ENCODE results near the gene TAS2R60.
A peak's percentile ranks its signal among the peaks of the same experiment; 100 is the strongest.
"Not testable (repeated sequence)": the region's sequence is repeated elsewhere in the genome, so short reads cannot be mapped to it uniquely, and the experiment has no call there.

TAS2R60 gene, protein sequence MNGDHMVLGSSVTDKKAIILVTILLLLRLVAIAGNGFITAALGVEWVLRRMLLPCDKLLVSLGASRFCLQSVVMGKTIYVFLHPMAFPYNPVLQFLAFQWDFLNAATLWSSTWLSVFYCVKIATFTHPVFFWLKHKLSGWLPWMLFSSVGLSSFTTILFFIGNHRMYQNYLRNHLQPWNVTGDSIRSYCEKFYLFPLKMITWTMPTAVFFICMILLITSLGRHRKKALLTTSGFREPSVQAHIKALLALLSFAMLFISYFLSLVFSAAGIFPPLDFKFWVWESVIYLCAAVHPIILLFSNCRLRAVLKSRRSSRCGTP

DNA sequence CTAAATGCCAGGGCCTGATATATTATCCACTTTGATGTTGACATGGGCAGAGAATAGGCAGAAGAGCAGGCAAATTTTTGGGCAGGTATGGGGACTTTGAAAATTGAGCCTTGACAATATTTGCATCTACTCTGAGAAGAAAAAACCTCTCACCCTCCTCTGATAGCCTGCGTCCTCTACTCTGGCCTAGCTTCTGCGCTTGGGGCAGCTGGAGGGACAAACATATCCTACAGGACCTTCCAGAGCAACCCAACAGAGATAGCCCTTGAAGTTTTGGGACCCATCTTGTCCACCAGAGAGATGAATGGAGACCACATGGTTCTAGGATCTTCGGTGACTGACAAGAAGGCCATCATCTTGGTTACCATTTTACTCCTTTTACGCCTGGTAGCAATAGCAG is at the start of gene TAS2R60:
TAS2R60 (plus strand) TSS at position 301 of the 400 bp plus-strand sequence; CDS start at position 301, 0 bp downstream.
- DNase-seq (ENCODE audit: low read depth in 3 of 3): no peak

DNA sequence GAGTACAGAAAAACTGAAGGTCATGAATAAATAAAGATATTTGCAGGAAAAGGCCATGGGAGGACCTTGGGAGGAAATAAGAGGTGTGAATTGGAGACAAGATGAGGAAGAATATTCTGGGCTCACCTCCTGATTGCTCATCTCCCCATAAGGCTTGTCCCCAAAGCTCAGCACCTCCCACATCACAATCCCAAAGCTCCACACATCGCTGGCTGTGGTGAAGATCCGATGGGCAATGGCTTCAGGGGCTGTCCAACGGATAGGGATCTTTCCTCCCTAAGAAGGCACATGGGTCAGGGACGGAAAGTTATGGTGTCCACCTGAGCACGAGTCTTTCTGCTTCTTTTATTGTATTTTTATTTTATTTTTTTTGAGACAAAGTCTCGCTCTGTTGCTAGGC is 49.2 kb upstream of the TAS2R60 start:
- DNase-seq (ENCODE audit: low read depth in 3 of 3): no peak

DNA sequence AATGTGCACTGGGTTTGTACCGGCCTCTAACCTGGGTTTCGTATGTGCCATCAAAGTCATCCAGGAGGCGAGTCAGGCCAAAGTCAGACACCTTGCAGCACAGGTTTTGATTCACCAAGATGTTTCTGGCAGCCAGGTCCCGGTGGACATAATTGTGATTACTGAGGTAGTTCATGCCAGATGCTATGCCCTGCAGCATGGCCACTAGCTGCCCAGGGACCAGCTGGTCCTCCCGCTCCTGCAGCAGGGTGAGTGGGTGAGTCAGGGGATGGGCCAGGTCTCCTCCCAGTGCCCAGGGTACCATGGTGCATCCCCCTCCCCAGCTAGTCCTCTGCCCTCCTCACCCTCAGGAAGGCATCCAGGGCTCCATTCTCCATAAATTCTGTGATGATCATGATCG is 48.5 kb upstream of the TAS2R60 start:
- no peak for DNase-seq (ENCODE audit: low read depth in 3 of 3)

DNA sequence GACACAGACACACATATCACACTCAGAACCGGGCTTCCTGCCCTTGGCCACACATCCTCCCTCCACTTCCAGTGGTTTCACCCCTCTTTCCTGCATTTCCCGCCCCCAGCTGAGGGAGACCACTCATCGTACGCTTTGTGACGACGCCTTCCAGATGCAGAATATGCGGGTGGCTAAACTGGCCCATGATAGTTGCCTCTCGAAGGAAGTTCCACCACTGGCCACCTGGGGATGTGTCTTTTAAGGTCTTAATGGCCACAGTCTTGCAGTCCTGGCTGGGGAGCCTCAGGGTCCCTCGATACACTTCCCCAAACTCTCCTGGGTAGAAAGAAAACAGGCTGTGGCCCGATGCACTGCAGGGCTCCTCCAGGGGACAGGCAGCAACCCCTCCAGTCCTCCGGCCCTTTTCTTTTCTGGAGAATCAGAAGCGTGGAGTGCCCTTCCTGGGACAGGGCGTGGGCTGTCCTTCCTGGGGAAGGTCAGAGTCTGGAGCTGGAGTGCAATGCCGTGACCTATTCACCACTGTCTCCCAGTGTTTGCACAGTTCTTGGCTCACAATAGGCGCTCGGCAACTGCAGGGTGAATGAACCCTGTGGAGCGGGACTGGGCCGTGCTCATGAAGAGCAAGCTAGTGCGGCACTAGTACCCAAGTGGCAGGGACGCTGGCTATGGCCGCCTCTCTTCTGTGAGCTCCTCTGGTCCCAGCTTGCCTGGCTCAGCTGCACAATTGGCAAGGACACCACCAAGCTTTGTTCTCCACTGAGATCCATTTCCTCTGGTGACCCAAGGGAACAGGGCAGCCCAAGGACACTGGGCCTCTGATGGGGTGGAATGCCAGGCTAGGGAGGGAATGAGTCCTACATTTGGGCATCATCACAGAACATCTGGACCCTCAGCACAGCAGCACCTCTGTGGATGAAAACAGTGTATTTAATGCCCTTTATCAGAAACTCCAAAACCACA is 47.8 kb upstream of the TAS2R60 start:
- DNase-seq (ENCODE audit: low read depth in 3 of 3): no peak

DNA sequence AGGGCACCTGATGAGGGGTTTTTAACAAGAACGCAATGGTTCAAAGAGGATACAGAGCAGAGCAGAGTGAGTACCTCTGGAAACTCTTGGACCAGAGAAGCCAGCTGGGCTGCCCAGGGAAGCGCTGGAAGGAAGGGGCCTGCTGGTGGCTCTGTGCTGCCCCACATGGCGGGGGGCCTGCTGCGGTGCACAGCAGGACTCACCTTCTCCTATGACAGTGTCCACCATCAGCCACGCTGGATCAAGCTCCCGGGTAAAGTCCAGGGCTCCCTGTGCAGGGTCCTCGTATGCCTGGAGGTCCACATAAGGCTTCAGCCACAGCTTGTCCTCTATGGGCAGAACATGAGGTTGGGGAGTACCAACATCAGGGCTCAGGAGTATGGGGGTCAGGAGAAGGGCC is 47.1 kb upstream of the TAS2R60 start:
- no peak for DNase-seq (ENCODE audit: low read depth in 3 of 3)

DNA sequence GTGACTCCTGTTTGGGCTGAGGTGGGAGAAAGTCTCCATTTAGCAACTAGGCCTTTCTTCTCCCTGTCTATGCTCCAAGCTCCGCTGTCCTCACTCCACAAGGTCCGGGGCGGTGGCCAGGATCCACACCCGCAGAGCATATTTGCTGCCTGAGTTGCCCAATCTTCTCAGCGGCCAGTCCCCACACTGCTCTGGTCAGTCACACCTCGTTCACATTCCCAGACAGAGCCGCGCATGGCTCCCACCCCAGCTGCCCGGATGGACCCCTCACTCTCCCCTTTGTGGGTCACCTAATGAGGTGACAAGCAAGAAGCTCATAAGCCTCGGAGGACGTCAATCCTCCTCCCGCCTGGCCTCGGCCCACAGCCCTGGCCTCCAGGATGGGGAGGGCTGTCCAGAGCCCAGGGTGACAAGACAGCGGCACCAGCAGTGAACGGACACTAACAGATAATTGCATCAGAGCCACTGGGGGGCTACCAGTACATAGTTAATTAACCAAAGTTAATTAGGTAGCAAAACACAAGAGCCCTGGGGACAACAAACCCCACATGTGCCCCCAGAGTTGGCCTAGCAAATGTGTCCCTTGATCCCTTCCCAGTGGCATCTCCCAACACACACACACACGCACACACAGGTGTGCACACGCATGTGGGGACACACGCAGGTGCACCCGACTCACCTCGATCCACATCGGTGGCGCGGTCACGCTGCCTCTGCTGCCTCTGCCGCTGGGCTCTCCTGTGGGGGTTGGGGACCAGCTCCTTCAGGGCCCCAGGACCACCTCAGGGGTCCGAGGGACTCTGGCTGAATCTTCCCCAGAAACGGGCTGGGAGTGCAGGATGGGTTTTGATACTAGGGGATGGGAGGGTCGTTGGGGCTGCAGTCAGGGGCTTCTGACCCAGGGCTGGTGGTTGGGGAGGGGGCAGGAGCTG is 46.4 kb upstream of the TAS2R60 start:
- no peak for DNase-seq (ENCODE audit: low read depth in 3 of 3)

DNA sequence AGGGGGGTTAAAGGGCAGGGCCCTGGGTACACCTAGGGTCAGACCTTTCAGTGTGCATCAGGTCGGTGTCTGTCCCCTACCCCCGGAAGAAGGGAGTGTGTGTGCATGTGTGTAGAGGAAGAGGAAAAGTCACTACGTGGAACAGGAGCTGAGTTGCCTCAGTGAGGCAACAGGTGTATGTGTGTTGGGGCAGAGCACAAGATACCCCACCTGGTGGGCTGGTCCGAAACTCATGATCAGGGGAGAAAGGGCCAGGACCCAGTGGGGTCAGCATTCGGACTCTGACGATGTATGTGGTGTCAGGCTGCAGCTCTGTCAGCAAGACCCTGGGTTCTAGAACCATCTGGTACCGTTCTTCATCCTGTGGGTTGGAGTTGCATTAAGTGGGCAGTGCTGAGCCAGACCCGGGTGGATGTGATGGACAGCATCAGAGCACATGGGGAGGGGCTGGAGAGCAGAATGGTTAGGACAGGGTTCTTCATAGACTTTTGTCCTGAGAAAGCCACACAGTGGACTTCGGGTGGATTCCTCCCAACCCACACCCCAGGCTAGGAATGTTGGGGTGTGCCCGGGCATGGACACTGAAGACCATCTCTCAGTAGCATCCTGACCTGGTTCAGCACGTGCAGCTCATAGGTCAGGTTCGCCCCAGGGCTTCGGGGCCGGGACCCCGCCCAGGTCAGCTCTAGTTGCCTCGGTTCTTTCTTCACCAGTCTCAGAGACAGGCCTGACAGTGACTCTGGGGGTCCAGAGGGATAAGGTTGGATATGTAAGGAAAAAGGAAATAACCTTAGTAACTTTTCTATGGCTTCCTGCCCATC is 45.3 kb upstream of the TAS2R60 start:
- no peak for DNase-seq (ENCODE audit: low read depth in 3 of 3)

DNA sequence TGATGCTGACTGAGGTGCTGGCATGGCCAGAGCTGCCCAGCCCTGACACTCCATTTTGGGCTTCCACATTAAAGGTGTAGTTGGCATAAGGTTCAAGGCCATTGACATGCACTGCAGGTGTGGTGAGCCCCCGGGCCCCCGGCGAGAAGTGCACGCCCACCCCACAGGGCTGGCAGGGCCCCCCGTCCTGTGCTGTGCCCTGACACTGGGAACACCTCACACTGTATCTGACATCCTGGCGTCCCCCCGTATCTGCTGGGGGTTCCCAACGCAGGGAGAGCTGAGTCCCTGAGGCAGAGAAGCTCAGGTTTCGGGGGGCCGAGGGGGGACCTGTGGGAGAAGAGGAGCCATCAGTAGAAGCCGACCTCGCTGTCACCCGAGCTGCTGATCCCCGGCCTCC is 44.6 kb upstream of the TAS2R60 start:
- no peak for DNase-seq (ENCODE audit: low read depth in 3 of 3)

DNA sequence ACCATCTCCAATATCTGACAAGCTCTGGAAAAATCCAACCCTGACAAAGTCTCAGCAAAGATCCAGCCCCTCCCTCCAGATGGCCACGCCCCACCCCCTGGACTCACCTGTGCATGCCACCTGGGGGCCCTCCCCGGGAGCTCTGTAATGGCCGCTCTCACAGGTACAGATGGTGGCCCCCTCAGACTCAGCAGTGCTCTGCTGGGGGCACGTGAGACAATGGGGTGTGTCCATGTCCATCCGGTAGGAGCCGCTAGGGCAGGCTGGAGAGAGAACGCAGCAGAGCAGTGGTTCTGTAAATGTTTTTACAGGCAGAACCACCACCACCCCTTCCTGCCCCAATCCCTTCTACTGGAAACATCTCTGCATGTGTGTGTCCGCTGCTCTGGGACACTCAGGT is 44.1 kb upstream of the TAS2R60 start:
- no peak for DNase-seq (ENCODE audit: low read depth in 3 of 3)

DNA sequence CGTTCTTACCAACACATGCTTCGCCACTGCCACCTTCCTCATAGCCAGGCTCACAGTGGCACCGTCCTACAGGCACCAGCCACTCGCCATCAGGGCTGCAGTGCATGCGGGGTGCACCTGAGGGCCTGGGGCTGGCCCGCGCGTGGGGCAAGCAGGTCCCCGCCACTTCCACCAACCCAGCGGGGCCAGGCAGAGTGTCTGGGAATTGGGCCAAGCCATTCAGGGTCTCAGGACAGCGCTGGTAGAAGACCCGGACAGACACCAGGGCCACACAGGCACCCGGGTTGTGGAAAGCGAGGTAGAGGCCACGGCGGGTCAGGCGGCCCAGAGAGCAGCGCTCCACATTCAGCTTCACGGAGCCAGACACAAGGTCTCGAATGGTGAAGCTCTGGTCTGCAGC is 43.6 kb upstream of the TAS2R60 start:
- DNase-seq (ENCODE audit: low read depth in 3 of 3): no peak

DNA sequence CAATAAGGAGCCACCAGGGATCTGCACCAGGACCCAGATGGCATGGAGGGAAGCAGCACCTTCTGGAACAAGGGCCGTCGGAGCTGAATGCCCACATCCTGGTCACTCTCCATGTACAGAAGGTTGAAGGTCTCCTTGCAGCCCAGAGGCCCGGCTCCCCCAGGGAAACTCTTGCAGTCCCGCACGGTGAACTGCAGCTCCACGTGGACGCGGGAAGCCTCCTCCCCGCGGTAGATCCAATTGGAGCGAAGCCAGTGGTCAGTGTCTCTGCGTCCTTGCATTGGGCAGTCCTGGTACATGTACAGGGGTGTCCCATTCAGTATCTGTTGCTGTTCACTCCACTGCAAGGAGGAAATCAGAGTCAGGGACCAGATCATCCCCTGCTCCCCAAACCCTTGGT is 42.0 kb upstream of the TAS2R60 start:
- no peak for DNase-seq (ENCODE audit: low read depth in 3 of 3)

DNA sequence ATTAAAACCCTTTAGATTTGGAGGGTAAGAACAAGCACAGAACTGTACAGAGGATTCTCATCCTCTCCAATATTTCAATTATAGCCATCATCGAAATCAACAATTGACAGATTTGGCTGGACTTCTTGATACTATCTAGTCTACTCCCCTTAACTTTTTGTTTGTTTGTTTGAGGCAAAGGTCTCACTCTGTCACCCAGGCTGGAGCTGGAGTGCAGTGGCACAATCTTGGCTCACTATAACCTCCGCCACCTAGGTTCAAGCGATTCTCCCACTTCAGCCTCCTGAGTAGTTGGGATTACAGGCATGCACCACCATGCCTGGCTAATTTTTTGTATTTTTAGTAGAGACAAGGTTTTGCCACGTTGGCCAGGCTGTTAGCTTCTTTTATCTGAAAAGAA is 41.0 kb upstream of the TAS2R60 start:
- DNase-seq (ENCODE audit: low read depth in 3 of 3): not testable (repeated sequence)

DNA sequence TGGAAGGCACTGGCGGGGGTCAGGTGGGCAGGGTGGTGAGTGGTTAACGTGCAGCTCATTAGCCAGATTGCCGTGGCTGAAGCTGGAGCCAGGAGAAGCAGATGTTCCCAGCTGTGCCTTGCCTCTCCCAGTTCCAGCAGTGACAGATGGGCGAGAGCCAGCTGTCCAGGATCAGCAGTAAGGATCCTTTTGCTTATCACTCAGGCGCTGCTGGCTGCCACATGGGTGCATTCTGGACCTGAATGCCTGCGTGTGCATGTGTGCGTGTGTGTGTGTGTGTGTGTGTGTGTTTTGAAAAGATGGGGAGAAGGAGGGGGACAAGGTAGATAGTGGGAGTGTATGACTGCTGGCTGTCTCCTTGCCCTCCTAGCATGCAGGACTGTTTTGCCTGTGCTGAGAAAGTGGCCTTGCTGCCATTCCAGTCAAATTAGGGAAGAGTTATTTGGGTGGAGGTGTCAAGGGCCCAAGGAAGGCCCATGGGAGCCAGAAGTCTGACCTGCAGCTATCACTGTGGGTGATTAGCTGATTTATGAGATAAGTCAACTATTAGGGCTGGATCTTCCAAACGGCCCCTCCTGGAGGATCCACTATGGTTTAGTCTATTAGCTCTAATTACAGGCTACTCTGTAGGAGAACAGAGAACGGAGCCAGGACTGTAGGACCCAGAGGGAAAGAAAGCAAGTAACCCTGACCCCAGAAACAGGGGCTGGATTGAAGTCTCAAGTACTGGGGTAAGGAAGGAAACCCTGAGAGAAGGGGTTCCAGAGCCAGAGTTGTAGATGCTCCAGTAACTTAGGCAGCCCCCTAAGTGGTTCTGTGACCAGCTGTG is 37.9 kb upstream of the TAS2R60 start:
- DNase-seq (ENCODE audit: low read depth in 3 of 3): no peak

DNA sequence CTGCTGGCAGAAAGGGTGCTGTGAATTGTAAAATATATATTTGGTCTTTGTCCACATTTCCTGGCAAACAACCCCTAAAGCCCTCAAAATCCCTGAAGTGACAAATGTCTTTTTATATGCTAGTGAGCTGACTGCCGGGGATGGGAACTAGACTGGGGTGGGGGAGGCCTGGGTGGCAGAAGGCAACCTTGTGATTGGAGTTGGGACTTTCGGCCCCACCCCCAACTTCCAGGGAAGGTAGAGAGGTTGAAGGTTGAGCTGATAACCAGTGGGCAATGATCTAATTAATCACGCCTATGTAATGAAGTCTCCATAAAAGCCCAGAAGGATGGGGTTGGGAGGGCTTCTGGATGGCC is 37.3 kb upstream of the TAS2R60 start:
- DNase-seq (ENCODE audit: low read depth in 3 of 3): no peak

DNA sequence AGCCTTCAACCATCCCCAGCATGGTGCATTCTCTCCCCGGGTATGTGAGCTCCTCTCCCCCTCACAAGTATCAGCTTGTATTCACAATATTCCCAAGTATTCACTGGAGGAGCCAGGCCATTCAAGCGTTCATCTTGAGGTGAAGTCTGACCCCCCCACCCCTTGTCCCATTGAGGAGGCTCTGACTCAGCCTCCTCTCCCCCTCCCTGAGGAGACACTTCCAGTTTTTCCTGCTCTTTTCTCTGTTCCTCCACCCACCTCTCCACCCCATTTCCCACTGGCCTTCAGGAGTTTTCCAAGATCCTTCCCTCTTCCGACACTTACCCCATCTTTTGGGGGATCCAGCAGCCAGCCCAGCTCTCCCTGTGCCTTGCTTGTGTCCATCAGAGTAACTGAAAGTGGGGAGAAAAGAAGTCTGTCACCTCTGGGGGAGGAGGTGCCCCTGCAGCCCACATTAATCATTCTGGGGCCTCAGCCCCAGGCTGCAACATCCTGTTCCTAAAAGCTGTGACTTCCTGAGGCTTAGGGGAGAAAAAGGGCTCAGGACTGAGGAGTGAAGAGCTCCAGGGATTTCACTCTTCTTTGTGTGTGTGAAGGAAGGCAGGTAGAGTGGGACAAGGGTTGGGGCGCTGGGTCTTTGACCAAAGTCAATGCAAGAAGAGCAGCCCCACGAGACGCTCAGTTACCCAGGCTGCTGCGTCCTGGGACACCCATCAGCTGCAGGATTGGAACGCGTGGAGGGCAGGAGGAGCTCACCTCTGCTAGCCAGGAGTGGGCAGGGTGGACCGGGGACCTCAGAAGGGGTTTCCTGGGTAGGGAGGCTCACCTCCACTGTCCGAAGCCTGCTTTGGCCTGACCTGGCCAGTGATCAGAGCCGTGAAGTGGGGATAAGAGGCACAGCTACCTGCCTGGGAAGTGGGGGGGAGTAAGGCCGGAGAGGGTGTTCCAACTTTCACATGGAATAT is 35.7 kb upstream of the TAS2R60 start:
- peak in 1 of 3 experiments; percentile 32 for DNase-seq (ENCODE audit: low read depth in 3 of 3)

DNA sequence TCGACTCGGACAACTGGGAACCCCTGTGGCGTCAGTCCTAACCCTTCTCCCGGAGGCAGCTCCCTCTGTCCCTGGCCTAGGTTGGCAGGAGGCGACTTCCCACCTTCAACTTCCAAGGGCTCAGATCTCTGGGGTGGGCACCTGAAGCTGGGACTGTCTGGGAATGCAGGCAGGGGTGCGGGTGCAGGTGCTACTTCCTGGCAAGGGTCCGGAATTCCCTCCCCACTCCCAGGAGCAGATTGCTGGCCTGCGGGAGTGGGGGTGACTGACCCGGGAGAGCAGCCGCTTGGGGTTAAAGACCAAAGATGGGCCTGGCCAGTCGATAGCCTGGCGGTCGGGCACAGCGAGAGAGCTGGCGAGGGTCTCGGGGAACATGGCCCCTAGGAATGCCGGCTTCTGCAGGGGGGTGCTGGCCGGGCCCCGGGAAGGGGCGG is 35.0 kb upstream of the TAS2R60 start:
- DNase-seq (ENCODE audit: low read depth in 3 of 3): no peak

DNA sequence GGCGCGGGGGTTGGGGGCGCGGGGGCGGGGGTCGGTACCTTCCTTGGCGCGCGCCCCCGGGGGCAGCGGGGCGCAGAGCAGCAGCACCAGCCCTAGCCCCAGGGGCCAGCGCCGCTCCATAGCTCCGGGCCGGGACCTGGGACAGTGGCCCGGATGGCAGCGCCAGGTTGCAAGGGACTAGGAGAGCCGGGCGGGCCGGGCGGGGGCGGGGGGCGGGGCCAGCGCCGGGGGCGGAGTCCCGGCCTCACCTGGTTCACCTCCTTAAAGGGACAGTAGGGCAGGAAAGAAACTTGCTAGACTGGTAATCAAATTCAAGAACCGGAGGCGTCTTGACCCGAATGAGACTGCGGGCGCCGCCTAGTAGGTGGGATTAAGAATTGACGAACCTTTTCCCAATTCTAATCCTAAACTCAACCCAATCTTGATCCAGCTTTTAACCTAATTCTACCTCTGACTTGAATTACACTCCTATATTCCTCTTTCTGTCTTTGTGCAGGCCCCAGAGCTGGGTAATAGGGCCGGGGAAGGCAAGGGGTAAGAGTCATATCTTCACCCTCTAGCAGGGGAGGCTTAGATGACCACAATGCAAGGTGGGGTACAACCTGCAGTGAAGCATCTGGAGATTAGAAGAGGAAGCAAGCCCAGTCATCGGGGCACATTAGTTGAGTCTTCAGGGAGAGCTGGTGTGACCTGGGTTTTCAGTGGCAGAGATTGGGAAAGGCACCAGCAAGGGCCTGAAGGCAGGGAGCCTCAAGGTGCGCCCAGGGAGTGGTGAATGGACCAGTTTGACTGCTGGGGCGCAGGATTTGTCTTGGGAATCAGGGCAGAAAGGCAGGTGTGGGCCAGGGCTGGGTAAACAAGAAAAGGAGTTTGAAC is 34.3 kb upstream of the TAS2R60 start, which contains the start of gene EPHA1:
EPHA1 (minus strand) TSS at position 171 of the 876 bp plus-strand sequence; CDS start at position 120, 51 bp downstream.
- peak in 1 of 3 experiments; percentile 41 for DNase-seq (ENCODE audit: low read depth in 3 of 3)

DNA sequence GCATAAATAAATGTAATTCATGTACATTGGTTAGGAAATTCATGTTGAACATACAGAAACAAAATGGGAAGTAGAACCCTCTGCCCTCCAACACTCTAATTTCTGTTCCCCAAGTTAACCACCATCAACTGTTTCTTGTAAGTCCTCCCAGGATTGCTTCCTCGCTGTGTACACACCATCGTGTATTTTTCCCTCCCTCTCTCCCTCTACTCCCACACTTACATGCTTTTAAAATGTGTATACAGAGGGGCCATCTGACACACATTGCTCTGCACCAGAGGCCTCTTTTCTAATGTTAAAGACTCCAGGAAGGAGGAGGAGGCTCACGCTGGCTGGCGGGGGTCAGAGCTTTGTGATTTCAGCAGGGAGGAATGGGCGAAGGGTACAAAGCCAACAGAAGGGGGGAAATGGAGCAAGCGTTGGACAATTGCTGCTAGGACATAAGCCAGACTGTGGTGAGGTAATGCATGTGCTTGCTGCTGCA is 32.7 kb upstream of the TAS2R60 start:
- no peak for DNase-seq (ENCODE audit: low read depth in 3 of 3)
